Mesendoderm (in vitro differentiated cells): ENCODE measurements around the gene PRADC1.
"Not testable (repeated sequence)": the region's sequence is repeated elsewhere in the genome, so short reads cannot be mapped to it uniquely, and the experiment has no call there.

Experiments used
- DNase-seq: peaks from one replicate; pipeline ENCODE4 v3.0.0; 2013
- H2AK5ac ChIP-seq: 2 replicates; pipeline ENCODE4 v1.6.1; 2013; ENCODE audit warnings: low read length, inconsistent platforms
- H2BK120ac ChIP-seq: 2 replicates; pipeline ENCODE4 v1.6.1; 2013; ENCODE audit warnings: low read depth, mild to moderate bottlenecking, low read length, moderate library complexity, mixed read lengths
- H2BK15ac ChIP-seq: replicated peaks from 2 replicates; pipeline ENCODE4 v1.6.1; 2013; ENCODE audit warnings: low read depth, mild to moderate bottlenecking, moderate library complexity
- H2BK5ac ChIP-seq: 2 replicates; pipeline ENCODE4 v1.6.1; 2013; ENCODE audit warnings: low read length, inconsistent platforms
- H3K18ac ChIP-seq: 2 replicates; pipeline ENCODE4 v1.6.1; 2013; ENCODE audit warnings: mild to moderate bottlenecking, low read length, mixed read lengths
- H3K23ac ChIP-seq: one replicate; pipeline ENCODE4 v1.6.1; 2013; ENCODE audit warnings: low read length
- H3K27ac ChIP-seq: 2 replicates; pipeline ENCODE4 v1.5.1; 2013; ENCODE audit warnings: low read depth, mild to moderate bottlenecking, inconsistent platforms, low read length, moderate library complexity
- H3K27me3 ChIP-seq: 2 replicates; pipeline ENCODE4 v1.6.1; 2013; ENCODE audit warnings: low read length, control low read depth, mild to moderate bottlenecking, inconsistent platforms; ENCODE audit not compliant: insufficient read depth, poor library complexity
- H3K36me3 ChIP-seq: 2 replicates; pipeline ENCODE4 v1.6.1; 2013; ENCODE audit warnings: low read length, inconsistent platforms; ENCODE audit not compliant: control insufficient read depth, insufficient read depth
- H3K4ac ChIP-seq: one replicate; pipeline ENCODE4 v1.6.1; 2013; ENCODE audit warnings: low read depth, mild to moderate bottlenecking, low read length, moderate library complexity
- H3K4me1 ChIP-seq: 2 replicates; pipeline ENCODE4 v1.6.1; 2013; ENCODE audit warnings: low read depth, low read length, inconsistent platforms; ENCODE audit not compliant: control insufficient read depth
- H3K4me2 ChIP-seq: 2 replicates; pipeline ENCODE4 v1.6.1; 2013; ENCODE audit warnings: low read length
- H3K4me3 ChIP-seq: 2 replicates; pipeline ENCODE4 v1.5.1; 2013; ENCODE audit warnings: mild to moderate bottlenecking, low read length
- H3K56ac ChIP-seq: one replicate; pipeline ENCODE4 v1.6.1; 2013; ENCODE audit warnings: low read length
- H3K79me1 ChIP-seq: 2 replicates; pipeline ENCODE4 v1.6.1; 2013; ENCODE audit warnings: low read length, inconsistent platforms
- H3K79me2 ChIP-seq: 2 replicates; pipeline ENCODE4 v1.6.1; 2013; ENCODE audit warnings: mild to moderate bottlenecking, low read length; ENCODE audit not compliant: control insufficient read depth, insufficient read depth
- H3K9ac ChIP-seq: 2 replicates; pipeline ENCODE4 v1.6.1; 2013; ENCODE audit warnings: low read length, inconsistent platforms
- H4K5ac ChIP-seq: one replicate; pipeline ENCODE4 v1.6.1; 2013; ENCODE audit warnings: low read length
- H4K8ac ChIP-seq: one replicate; pipeline ENCODE4 v1.6.1; 2013; ENCODE audit warnings: low read depth, mild to moderate bottlenecking, control low read depth, low read length, moderate library complexity
- WGBS: extraction: QIAGEN DNeasy Blood & Tissue Kit; methylation state at CpG from one replicate; pipeline ENCODE4 v1.1.7; 2013; ENCODE audit warnings: low lambda C conversion rate, missing lambda C conversion rate; ENCODE audit not compliant: insufficient coverage; ENCODE audit errors: extremely low coverage; 5-methylcytosine and 5-hydroxymethylcytosine counted together

PRADC1 gene

GRCh38 chr2:73264783-73265182, 31.7 kb upstream of the PRADC1 start:
- Histone ChIP-seq H2BK5ac (no peak overlapping the region), H3K9ac (no peak overlapping the region), H3K79me1 (no peaks in the 10 kb centered on the region), H3K36me3 (no peaks in the 10 kb centered on the region), H4K8ac (no peak overlapping the region), H3K18ac (no peak overlapping the region), H2BK15ac (no peak overlapping the region), H3K4ac (no peak overlapping the region), H3K56ac (no peak overlapping the region), H2BK120ac (no peak overlapping the region), H3K23ac (no peak overlapping the region), H2AK5ac (no peak overlapping the region), H4K5ac (no peak overlapping the region), H3K4me1 (no peaks in the 10 kb centered on the region), H3K79me2 (no peaks in the 10 kb centered on the region), H3K27me3 (peaks cover 9% of the 10 kb centered on the region), H3K4me3 (no peak overlapping the region), H3K27ac (no peak overlapping the region), H3K4me2 (no peak overlapping the region)
- DNase-seq = no peak
- no CpG with 5 or more reads among the region's 4 CpGs for WGBS

- no peak overlapping the region for H3K23ac ChIP-seq
- H4K5ac ChIP-seq = no peak overlapping the region
- no peak overlapping the region for H3K4me3 ChIP-seq
- no peak overlapping the region for H3K27ac ChIP-seq
- H3K18ac ChIP-seq = no peak overlapping the region
- H2BK15ac ChIP-seq = no peak overlapping the region
- no peak overlapping the region for H3K4me2 ChIP-seq
- H3K56ac ChIP-seq = no peak overlapping the region
- no peak overlapping the region for H2BK5ac ChIP-seq
- H3K79me2 ChIP-seq = no peaks in the 10 kb centered on the region
- no peak overlapping the region for H2AK5ac ChIP-seq
- DNase-seq = no peak
- H3K79me1 ChIP-seq = no peaks in the 10 kb centered on the region
- no peaks in the 10 kb centered on the region for H3K36me3 ChIP-seq
- no peak overlapping the region for H4K8ac ChIP-seq
- no peak overlapping the region for H2BK120ac ChIP-seq
- no peak overlapping the region for H3K4ac ChIP-seq
- H3K4me1 ChIP-seq = no peaks in the 10 kb centered on the region
- WGBS = no CpG with 5 or more reads among the region's 15 CpGs
- peaks cover 6% of the 10 kb centered on the region for H3K27me3 ChIP-seq
- no peak overlapping the region for H3K9ac ChIP-seq
These were observed 31.2 kb upstream of the PRADC1 start for GRCh38 chr2:73264332-73264606.

DNA sequence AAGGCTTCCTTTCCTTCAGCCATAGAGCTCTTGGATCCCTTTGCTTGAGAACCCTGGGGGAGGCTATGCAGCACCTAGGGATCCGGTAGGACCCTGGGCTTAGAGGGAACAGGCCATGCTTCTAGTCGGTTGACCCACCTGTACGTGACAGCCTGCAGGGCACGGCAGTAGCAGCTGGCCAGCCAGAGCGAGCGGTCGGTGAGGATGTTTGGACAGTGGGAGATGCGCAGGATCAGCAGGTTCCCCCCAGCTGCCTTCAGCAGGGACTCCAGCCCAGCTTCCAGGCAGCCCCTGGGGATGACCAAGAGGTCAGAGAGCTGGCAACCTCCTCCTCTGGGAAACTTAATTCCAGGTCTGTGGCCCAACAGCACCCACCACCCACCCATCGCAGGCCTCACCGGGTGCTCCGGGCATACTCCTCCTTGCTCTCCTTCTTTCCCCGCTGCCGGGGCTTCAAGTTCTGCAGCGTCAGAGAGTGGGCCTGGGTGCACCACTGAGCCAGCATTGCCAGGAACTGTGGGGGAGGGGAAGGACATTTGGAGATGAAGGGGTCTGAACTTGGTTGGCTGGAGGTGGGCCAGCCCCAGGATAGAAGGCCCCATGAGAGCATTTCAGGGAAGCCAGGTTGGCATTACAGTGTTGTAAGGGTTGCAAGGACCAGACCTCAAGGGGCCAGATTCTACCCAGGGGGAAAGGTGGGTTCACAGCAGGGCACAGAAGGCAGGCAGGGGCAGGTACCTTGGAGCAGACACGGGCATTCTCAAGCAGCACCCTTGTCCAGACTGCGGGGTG, 30.7 kb upstream of the PRADC1 start:
- H3K4me3 ChIP-seq = no peak overlapping the region
- no peaks in the 10 kb centered on the region for H3K79me1 ChIP-seq
- H3K9ac ChIP-seq = no peak overlapping the region
- H2BK120ac ChIP-seq = no peak overlapping the region
- peaks cover 6% of the 10 kb centered on the region for H3K27me3 ChIP-seq
- WGBS = no CpG with 5 or more reads among the region's 16 CpGs
- H3K27ac ChIP-seq = no peak overlapping the region
- H3K36me3 ChIP-seq = no peaks in the 10 kb centered on the region
- no peak overlapping the region for H3K56ac ChIP-seq
- H4K8ac ChIP-seq = no peak overlapping the region
- H2BK5ac ChIP-seq = no peak overlapping the region
- DNase-seq = no peak
- no peak overlapping the region for H3K23ac ChIP-seq
- no peak overlapping the region for H3K18ac ChIP-seq
- no peak overlapping the region for H2BK15ac ChIP-seq
- no peak overlapping the region for H4K5ac ChIP-seq
- H3K4ac ChIP-seq = no peak overlapping the region
- no peaks in the 10 kb centered on the region for H3K79me2 ChIP-seq
- no peak overlapping the region for H3K4me2 ChIP-seq
- no peaks in the 10 kb centered on the region for H3K4me1 ChIP-seq
- no peak overlapping the region for H2AK5ac ChIP-seq

DNA sequence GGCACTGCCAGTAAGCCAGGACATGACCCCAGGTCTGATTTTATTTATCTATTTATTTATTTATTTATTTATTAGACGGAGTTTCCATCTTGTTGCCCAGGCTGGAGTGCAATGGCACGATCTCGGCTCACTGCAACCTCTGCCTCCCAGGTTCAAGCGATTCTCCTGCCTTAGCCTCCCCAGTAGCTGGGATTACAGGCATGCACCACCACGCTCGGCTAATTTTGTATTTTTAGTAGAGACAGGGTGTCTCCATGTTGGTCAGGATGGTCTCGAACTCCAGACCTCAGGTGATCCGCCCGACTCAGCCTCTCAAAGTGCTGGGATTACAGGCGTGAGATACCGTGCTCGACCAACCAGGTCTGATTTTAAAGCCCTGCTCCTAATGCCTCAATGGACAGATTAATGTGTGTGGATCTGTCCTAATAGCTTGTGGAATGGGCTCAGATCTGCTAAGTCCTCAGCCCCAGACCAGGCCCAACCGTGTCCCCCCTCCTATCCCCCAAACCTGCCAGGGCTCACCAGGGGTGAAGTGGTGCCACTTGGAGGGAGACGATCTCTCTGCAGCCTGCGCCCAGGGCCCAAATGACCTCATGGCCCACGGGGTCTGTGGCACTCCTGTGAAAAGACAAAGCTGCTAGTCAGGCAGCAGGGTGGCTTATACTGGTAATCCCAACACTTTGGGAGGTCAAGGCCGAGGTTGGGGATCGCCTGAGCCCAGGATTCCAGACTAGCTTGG, 29.8 kb upstream of the PRADC1 start:
- not testable (repeated sequence) for H3K4me3 ChIP-seq, H3K9ac ChIP-seq, H2BK120ac ChIP-seq, H3K27me3 ChIP-seq, H3K56ac ChIP-seq, H4K8ac ChIP-seq, H3K4me1 ChIP-seq, H2BK5ac ChIP-seq, DNase-seq, H3K18ac ChIP-seq, H3K4ac ChIP-seq, H3K27ac ChIP-seq, H3K79me1 ChIP-seq, H2AK5ac ChIP-seq, H3K36me3 ChIP-seq, H3K79me2 ChIP-seq, H2BK15ac ChIP-seq, H4K5ac ChIP-seq, H3K23ac ChIP-seq, H3K4me2 ChIP-seq
- no CpG with 5 or more reads among the region's 18 CpGs for WGBS

GRCh38 chr2:73262108-73262651, 29.1 kb upstream of the PRADC1 start:
- WGBS = no CpG with 5 or more reads among the region's 4 CpGs
- Histone ChIP-seq H3K27me3 (no peaks in the 10 kb centered on the region), H2AK5ac (no peak overlapping the region), H3K9ac (no peak overlapping the region), H3K4me1 (no peaks in the 10 kb centered on the region), H3K79me1 (no peaks in the 10 kb centered on the region), H3K18ac (no peak overlapping the region), H4K5ac (no peak overlapping the region), H3K27ac (no peak overlapping the region), H2BK5ac (no peak overlapping the region), H2BK15ac (no peak overlapping the region), H3K36me3 (no peaks in the 10 kb centered on the region), H4K8ac (no peak overlapping the region), H3K23ac (no peak overlapping the region), H3K4me2 (no peak overlapping the region), H3K4ac (no peak overlapping the region), H2BK120ac (no peak overlapping the region), H3K79me2 (no peaks in the 10 kb centered on the region), H3K4me3 (no peak overlapping the region), H3K56ac (no peak overlapping the region)
- DNase-seq = no peak
